PC-3 (cell line): ENCODE data around the gene CD52. TPM values are rescaled to one million over a fixed set of nuclear protein-coding genes. Genes with fewer than 3 reads are reported as not detected.

Experiments used
- ATAC-seq: fragments of 200-7000 bp; cut with Tn5 transposase; 2 replicates; pipeline ENCODE4 v1.9.1; 2020; ENCODE audit warnings: mild to moderate bottlenecking, moderate library complexity
- BruUV-seq: library from RNA; stranded (reverse); fragments of 400-500 nt; replicated peaks from 2 replicates; lab custom pipeline; 2021; lab: Mats Ljungman, UMichigan
- CTCF ChIA-PET: fragments of 300-600 bp; sonication (Branson Sonifier 250); formaldehyde crosslinking; loops from one replicate; lab custom pipeline; 2022; ENCODE audit warnings: antibody characterized with exemption; lab: Charles Lee
- POLR2A ChIA-PET: fragments of 300-600 bp; sonication (Branson Sonifier 250); formaldehyde crosslinking; loops from one replicate; lab custom pipeline; 2022; ENCODE audit warnings: antibody characterized with exemption; ENCODE audit not compliant: unreplicated experiment; lab: Charles Lee
- DNase-seq: peaks from one replicate; pipeline ENCODE4 v3.0.0-alpha.2; 2015
- H2AFZ ChIP-seq: fragments of 300-600 bp; sonication (generic); 2 replicates; pipeline ENCODE4 v1.6.0; 2016; ENCODE audit warnings: antibody characterized with exemption, low read length
- H3F3A ChIP-seq: fragments of 300-600 bp; sonication (generic); one replicate; pipeline ENCODE4 v1.6.0; 2017; ENCODE audit warnings: antibody characterized with exemption, low read length, control low read depth, mild to moderate bottlenecking; ENCODE audit not compliant: unreplicated experiment
- H3K27ac ChIP-seq: fragments of 300-600 bp; sonication (generic); 2 replicates; pipeline ENCODE4 v1.5.1; 2016; ENCODE audit warnings: mild to moderate bottlenecking, low read length
- H3K27me3 ChIP-seq: fragments of 300-600 bp; sonication (generic); 2 replicates; pipeline ENCODE4 v1.6.1; 2016; ENCODE audit warnings: low read length, mixed read lengths
- H3K36me3 ChIP-seq: fragments of 300-600 bp; sonication (generic); 2 replicates; pipeline ENCODE4 v1.6.1; 2016; ENCODE audit warnings: low read depth, mixed run types, low read length, mixed read lengths
- H3K4me1 ChIP-seq: fragments of 300-600 bp; sonication (generic); 2 replicates; pipeline ENCODE4 v1.5.1; 2016; ENCODE audit warnings: low read length; ENCODE audit not compliant: insufficient read depth
- H3K4me2 ChIP-seq: fragments of 300-600 bp; sonication (generic); 2 replicates; pipeline ENCODE4 v1.6.0; 2016; ENCODE audit warnings: low read length
- H3K4me3 ChIP-seq: fragments of 300-600 bp; sonication (generic); 2 replicates; pipeline ENCODE4 v1.5.1; 2016; ENCODE audit warnings: mild to moderate bottlenecking, low read length, mixed read lengths
- H3K79me2 ChIP-seq: fragments of 300-600 bp; sonication (generic); 2 replicates; pipeline ENCODE4 v1.6.1; 2017; ENCODE audit warnings: low read length, mixed read lengths
- H3K9ac ChIP-seq: fragments of 300-600 bp; sonication (generic); 2 replicates; pipeline ENCODE4 v1.6.0; 2016; ENCODE audit warnings: mild to moderate bottlenecking, low read length
- H3K9me2 ChIP-seq: fragments of 300-600 bp; sonication (generic); replicated peaks from 2 replicates; pipeline ENCODE4 v1.6.1; 2016; ENCODE audit warnings: mixed run types, low read length, mixed read lengths
- H3K9me3 ChIP-seq: fragments of 300-600 bp; sonication (generic); 2 replicates; pipeline ENCODE4 v1.6.1; 2016; ENCODE audit warnings: low read length, mixed read lengths
- H4K20me1 ChIP-seq: fragments of 300-600 bp; sonication (generic); 2 replicates; pipeline ENCODE4 v1.6.1; 2016; ENCODE audit warnings: low read length, mixed read lengths
- EZH2 ChIP-seq: fragments of 300-600 bp; sonication (generic); IDR thresholded peaks from one replicate; pipeline ENCODE4 v1.6.1; 2017; ENCODE audit warnings: antibody characterized with exemption, mild to moderate bottlenecking, low read length; ENCODE audit not compliant: unreplicated experiment
- EZH2phosphoT487 ChIP-seq: fragments of 300-600 bp; sonication (generic); IDR thresholded peaks from 2 replicates; pipeline ENCODE4 v1.6.1; 2018; ENCODE audit warnings: mild to moderate bottlenecking, antibody characterized with exemption, low read length, borderline replicate concordance
- intact Hi-C: fragments of 100-400 bp; cut with micrococcal nuclease; formaldehyde crosslinking; loops from 2 replicates; pipeline ENCODE4 v1.9.0; 2023
- total RNA-seq: library from RNA; depleted of rRNA; stranded (reverse); fragments of >200 nt; gene quantifications from 2 replicates; pipeline ENCODE4 v1.2.3, GENCODE V29; 2014
- TF ChIP-seq, protein P1 (sequence below): fragments of 300-600 bp; sonication (generic); conservative IDR thresholded peaks from 2 replicates; pipeline ENCODE4 v1.5.1; 2017; ENCODE audit warnings: antibody characterized with exemption, low read depth, mild to moderate bottlenecking, low read length

The CD52 gene
- total RNA-seq, 1 experiment from 2014 or later, result not detected

DNA sequence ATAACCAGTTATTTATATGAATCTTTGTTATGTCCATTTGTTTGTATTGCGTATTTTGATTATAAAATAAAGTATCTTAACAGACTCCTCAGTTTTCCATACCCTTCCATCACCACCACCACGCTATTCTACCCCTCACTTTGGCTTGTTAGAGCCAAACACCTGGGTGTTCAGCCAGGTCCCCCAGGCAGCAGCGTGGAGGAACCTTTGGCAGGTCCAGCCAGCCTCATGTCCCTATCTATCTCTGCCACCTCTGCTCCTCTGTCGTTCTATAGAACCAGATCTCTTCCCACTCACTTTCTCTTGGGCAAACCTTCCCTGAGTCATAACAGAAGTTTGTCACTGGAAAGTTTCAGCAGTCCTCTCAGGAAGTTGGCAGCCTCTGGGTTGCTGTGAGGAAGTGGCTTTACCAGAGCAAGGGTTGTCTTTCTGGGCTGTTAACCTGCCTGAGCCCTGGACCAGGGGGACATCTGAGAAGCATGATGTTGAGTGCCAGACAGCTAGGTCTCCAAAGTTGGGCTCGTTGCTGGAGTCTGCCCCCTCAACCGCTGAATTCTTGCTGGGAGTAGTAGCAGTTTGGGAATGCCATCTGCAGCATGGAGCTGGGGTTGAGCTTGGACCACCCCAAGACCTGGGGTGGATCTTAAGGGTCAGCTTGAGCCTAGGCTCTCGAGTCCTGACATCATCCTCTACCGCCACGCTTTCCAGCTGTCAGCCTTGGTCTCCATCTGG, 38.9 kb upstream of the CD52 start:
- ChIA-PET CTCF (interaction anchor here (0.5 to 1.2 kb wide), 6 partner anchors 43 to 138 kb away, joined by 3 to 6 read pairs (median 3); partner anchors contain the start of genes CEP85 and ZNF593), POLR2A (interaction anchor here (0.5 to 0.8 kb wide), 3 partner anchors 10 to 281 kb away, joined by 3 to 5 read pairs (median 4); partner anchors contain the start of gene PAFAH2)
- Histone ChIP-seq H3K79me2 (peaks cover 34% of the 10 kb centered on the region), H3K27me3 (no peaks in the 10 kb centered on the region), H3K9me3 (no peaks in the 10 kb centered on the region), H3K4me2 (peak overlapping the region; percentile 94), H4K20me1 (peaks cover 9% of the 10 kb centered on the region; the same call in 1 of the 2 replicates), H2AFZ (no peak overlapping the region), H3K27ac (peak overlapping the region; percentile 99), H3K36me3 (peaks cover 33% of the 10 kb centered on the region), H3K9me2 (no peaks in the 10 kb centered on the region), H3F3A (peaks cover 38% of the 10 kb centered on the region), H3K9ac (peak overlapping the region; percentile 87), H3K4me3 (peak overlapping the region; percentile 75), H3K4me1 (peaks cover 84% of the 10 kb centered on the region)
- DNase-seq (peak; percentile 93), ATAC-seq (peak; percentile 23)
- TF ChIP-seq, protein P1, sequence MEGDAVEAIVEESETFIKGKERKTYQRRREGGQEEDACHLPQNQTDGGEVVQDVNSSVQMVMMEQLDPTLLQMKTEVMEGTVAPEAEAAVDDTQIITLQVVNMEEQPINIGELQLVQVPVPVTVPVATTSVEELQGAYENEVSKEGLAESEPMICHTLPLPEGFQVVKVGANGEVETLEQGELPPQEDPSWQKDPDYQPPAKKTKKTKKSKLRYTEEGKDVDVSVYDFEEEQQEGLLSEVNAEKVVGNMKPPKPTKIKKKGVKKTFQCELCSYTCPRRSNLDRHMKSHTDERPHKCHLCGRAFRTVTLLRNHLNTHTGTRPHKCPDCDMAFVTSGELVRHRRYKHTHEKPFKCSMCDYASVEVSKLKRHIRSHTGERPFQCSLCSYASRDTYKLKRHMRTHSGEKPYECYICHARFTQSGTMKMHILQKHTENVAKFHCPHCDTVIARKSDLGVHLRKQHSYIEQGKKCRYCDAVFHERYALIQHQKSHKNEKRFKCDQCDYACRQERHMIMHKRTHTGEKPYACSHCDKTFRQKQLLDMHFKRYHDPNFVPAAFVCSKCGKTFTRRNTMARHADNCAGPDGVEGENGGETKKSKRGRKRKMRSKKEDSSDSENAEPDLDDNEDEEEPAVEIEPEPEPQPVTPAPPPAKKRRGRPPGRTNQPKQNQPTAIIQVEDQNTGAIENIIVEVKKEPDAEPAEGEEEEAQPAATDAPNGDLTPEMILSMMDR, result no peak
- TF ChIP-seq EZH2phosphoT487, result no peak
- TF ChIP-seq EZH2, result no peak
- TSS peak; percentile 59 for BruUV-seq
- intact Hi-C loops, result loop anchor here (1.0 to 2.0 kb wide), 2 partner anchors 28 to 112 kb away; partner anchors contain the start of gene UBXN11

DNA sequence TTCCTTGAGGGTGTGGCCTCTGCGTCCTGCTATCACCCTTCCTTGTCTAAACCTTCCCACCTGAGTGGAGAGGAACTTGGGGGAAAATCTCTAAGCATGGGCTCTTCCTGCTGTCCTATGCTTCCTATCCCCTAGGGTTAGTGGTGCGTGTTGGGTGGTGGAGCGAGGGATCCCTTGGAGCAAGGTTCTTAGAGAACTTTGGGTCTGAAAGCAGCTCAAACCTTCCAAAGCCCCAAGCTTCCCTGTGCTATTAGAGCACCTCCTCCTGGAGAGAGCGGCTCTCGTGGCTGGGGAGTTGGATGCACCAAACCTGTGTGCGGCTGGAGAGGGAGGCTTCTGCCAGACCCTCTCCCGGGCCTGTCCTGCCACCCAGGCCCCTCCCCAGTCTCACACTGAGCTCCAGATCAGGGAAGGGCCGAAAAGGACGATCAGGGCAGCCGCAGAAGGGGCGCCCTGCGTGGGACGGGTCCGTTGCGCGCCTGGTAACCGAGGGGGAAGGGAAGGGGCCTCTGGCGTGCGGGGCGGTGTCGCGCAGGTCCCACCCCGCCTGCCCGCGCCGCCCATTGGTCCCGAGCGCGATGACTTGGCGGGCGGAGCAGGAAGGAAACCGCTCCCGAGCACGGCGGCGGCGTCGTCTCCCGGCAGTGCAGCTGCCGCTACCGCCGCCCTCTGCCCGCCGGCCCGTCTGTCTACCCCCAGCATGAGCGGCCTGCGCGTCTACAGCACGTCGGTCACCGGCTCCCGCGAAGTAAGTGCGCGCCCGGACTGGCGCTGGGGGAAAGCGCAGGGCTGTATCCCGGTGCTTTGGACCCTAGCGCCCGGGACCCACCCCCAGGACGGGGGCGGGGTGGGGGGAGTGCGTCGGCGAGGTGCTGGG, 38.1 kb upstream of the CD52 start, which contains the start of gene SH3BGRL3:
Gene SH3BGRL3, plus strand, starts transcription at position 631 of the 877 bp plus-strand sequence. Its CDS starts 70 bp downstream, at position 701.
- BruUV-seq, result no TSS peak
- H3K27me3 ChIP-seq, result no peaks in the 10 kb centered on the region
- peak within 1 kb of the TSS; percentile 75 for H3K4me3 ChIP-seq
- peak; percentile 87 for DNase-seq
- POLR2A ChIA-PET, result interaction anchor here (0.5 to 0.8 kb wide), 4 partner anchors 9 to 952 kb away, joined by 3 to 5 read pairs (median 4); partner anchors contain the start of gene PAFAH2
- H3F3A ChIP-seq, result peaks cover 37% of the 10 kb centered on the region
- H3K9me3 ChIP-seq, result no peaks in the 10 kb centered on the region
- H3K36me3 ChIP-seq, result peaks cover 29% of the 10 kb centered on the region
- no peaks in the 10 kb centered on the region for H3K9me2 ChIP-seq
- TF ChIP-seq, protein P1, result peak; percentile 56
- TF ChIP-seq EZH2phosphoT487, result no peak
- H3K4me1 ChIP-seq, result peaks cover 84% of the 10 kb centered on the region
- peaks cover 34% of the 10 kb centered on the region for H3K79me2 ChIP-seq
- H3K9ac ChIP-seq, result peak within 1 kb of the TSS; percentile 87
- CTCF ChIA-PET, result interaction anchor here (0.7 to 1.2 kb wide), 4 partner anchors 42 to 137 kb away, joined by 3 to 6 read pairs (median 4); partner anchors contain the start of genes CEP85 and ZNF593
- peak; percentile 38 for ATAC-seq
- intact Hi-C loops, result loop anchor here (2.0 kb wide), 1 partner anchor 27 kb away; the partner anchor contains the start of gene UBXN11
- H3K27ac ChIP-seq, result peak within 1 kb of the TSS; percentile 99
- peak within 1 kb of the TSS; percentile 44; the same call in 1 of the 2 replicates for H2AFZ ChIP-seq
- peak within 1 kb of the TSS; percentile 94 for H3K4me2 ChIP-seq
- H4K20me1 ChIP-seq, result peaks cover 9% of the 10 kb centered on the region; the same call in 1 of the 2 replicates
